ENCODE measurements around the gene SPATA31A5.
"Not testable (repeated sequence)": the region's sequence is repeated elsewhere in the genome, so short reads cannot be mapped to it uniquely, and the experiment has no call there.

Gene SPATA31A5

GRCh38 chr9:60914107-60914506 is at the start of gene SPATA31A5:
Gene SPATA31A5, plus strand, starts transcription at chr9:60914407. Its CDS starts 29 bp downstream, at chr9:60914436.
- H3K9ac ChIP-seq (ENCODE audit: insufficient read length, low read depth); H3K27me3 ChIP-seq (ENCODE audit: insufficient read depth, insufficient read length); H3K36me3 ChIP-seq (ENCODE audit: insufficient read depth, insufficient read length, low read length); H3K4me3 ChIP-seq (ENCODE audit: insufficient read length, low read depth); DNase-seq (ENCODE audit: low read depth, low spot score); H3K9me3 ChIP-seq (ENCODE audit: insufficient read depth, low read length); H3K4me1 ChIP-seq (ENCODE audit: insufficient read depth, insufficient read length): not testable (repeated sequence)

GRCh38 chr9:60962990-60963350 is 48.8 kb downstream of the SPATA31A5 start:
- not testable (repeated sequence) for H3K9me3 ChIP-seq (ENCODE audit: insufficient read depth, low read length); H3K4me3 ChIP-seq (ENCODE audit: insufficient read length, low read depth); H3K27me3 ChIP-seq (ENCODE audit: insufficient read depth, insufficient read length); H3K9ac ChIP-seq (ENCODE audit: insufficient read length, low read depth); H3K4me1 ChIP-seq (ENCODE audit: insufficient read depth, insufficient read length); DNase-seq (ENCODE audit: low read depth, low spot score); H3K36me3 ChIP-seq (ENCODE audit: insufficient read depth, insufficient read length, low read length)

GRCh38 chr9:60966382-60966781 is 52.2 kb downstream of the SPATA31A5 start:
- not testable (repeated sequence) for H3K4me1 ChIP-seq (ENCODE audit: insufficient read depth, insufficient read length); H3K9me3 ChIP-seq (ENCODE audit: insufficient read depth, low read length); H3K27me3 ChIP-seq (ENCODE audit: insufficient read depth, insufficient read length); H3K36me3 ChIP-seq (ENCODE audit: insufficient read depth, insufficient read length, low read length); H3K4me3 ChIP-seq (ENCODE audit: insufficient read length, low read depth); H3K9ac ChIP-seq (ENCODE audit: insufficient read length, low read depth); DNase-seq (ENCODE audit: low read depth, low spot score)

Measured in NT2/D1 (cell line).